HG03175 (cell line): Measurements from ENCODE around the gene RNF224.
"Not testable (repeated sequence)": the region's sequence is repeated elsewhere in the genome, so short reads cannot be mapped to it uniquely, and the experiment has no call there.

Source experiments
- ATAC-seq: cut with Tn5 transposase; IDR thresholded peaks from one replicate; pipeline ENCODE4 v1.9.1; 2021; ENCODE audit warnings: mild to moderate bottlenecking, moderate library complexity; ENCODE audit not compliant: unreplicated experiment

The RNF224 gene

GRCh38 chr9:137236936-137237421 lies 9.7 kb downstream of the RNF224 start:
- no peak for ATAC-seq

GRCh38 chr9:137237759-137238726 lies 10.7 kb downstream of the RNF224 start:
- no peak for ATAC-seq

DNA sequence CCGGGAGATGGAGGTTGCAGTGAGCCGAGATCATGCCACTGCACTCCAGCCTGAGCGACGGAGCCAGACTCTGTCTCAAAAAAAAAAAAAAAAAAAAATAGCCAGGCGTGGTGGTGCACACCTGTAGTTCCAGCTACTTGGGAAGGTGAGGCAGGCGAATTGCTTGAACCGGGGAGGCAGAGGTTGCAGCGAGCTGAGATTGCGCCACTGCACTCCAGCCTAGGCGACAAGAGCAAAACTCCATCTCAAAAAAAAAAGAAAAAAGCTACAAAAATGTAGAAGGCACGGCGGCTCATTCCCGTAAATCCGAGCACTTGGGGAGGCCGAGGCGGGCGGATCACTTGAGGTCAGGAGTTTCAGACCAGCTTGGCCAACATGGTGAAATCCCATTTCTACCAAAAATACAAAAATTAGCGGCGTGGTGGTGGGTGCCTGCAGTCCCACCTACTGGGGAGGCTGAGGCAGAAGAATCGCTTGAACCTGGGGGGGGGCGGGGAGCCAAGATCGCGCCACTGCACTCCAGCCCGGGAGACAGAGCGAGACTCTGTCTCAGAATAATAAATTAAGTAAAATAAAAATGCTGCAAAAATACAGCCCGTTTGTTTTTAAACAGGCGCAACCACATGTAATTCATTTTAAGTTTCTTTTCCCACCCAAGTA lies 12.4 kb downstream of the RNF224 start:
- ATAC-seq: not testable (repeated sequence)

DNA sequence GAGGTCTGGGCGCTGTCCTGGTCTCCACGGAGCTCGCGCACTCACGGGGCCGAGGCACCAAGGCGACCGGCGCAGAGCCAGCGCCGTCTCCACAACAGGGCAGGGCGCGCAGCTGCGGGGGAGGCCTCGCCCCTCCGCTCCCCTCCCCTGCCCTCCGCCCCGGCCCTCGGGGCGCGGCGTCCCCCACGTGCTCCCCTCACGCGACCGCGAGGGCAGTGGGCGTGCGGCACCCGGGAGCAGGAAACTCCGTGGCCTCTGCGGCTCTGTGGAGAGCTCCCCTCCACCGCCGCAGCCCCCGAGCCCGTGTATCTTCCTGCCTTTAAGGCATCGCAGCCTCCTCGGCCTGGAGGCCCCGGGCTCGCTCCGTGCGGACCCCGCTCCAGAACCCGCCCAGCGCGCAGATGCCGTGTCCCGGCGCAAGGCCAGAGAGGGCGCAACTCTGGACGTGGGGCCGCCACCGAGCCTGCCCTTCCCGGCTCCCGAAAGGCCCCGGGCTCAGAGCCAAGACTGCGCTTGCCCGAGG lies 13.1 kb downstream of the RNF224 start:
- ATAC-seq: peak; percentile 26

- peak; percentile 76 for ATAC-seq
These were observed 13.7 kb downstream of the RNF224 start, which contains the start of gene TUBB4B for GRCh38 chr9:137240841-137241489. TUBB4B (plus strand) TSS chr9:137241287; CDS start chr9:137241361, 74 bp downstream.

DNA sequence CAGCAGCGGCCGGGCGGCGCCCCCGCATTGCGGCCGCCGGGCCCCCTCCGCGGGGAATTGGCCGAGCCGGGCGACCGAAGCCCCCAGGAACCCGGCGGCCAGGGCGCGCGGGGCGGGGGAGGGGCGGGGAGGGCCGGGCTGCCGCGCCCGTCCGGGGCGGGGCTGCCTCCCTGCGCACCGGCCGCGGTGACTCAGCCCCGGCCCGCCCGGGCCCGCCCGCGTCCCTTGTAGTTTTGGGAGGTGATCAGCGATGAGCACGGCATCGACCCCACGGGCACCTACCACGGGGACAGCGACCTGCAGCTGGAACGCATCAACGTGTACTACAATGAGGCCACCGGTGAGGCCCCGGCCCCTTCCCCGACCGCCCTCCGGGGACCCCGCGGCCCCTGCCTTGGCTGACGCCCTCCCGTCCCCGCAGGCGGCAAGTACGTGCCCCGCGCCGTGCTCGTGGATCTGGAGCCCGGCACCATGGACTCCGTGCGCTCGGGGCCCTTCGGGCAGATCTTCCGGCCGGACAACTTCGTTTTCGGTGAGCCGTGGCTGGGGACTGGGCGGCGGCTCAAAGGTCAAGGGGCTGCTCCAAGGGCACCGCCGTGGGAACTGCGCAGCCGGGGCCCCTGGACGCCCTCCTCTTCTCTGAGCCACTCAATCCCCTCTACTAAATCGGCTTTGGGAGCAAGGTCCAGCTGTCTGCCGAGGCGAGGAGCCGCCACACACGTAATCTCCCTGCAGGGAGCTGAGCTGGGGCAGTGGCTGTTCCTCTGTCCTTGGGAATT lies 14.4 kb downstream of the RNF224 start:
- ATAC-seq: peak; percentile 5

DNA sequence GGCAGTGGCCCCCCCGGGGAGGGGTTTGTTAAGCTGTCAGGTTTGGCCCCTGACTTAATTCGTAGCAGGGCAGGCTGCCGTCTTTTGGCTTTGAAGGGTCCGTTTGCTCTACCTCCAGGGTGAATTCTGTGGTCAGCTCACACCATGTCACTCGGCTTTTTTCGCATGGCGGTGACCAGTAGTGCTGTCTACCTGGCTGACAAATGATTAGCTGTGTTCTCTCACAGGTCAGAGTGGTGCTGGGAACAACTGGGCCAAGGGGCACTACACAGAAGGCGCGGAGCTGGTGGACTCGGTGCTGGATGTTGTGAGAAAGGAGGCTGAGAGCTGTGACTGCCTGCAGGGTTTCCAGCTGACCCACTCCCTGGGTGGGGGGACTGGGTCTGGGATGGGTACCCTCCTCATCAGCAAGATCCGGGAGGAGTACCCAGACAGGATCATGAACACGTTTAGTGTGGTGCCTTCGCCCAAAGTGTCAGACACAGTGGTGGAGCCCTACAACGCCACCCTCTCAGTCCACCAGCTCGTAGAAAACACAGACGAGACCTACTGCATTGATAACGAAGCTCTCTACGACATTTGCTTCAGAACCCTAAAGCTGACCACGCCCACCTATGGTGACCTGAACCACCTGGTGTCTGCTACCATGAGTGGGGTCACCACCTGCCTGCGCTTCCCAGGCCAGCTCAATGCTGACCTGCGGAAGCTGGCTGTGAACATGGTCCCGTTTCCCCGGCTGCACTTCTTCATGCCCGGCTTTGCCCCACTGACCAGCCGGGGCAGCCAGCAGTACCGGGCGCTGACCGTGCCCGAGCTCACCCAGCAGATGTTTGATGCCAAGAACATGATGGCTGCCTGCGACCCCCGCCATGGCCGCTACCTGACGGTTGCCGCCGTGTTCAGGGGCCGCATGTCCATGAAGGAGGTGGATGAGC lies 15.2 kb downstream of the RNF224 start:
- ATAC-seq: no peak

DNA sequence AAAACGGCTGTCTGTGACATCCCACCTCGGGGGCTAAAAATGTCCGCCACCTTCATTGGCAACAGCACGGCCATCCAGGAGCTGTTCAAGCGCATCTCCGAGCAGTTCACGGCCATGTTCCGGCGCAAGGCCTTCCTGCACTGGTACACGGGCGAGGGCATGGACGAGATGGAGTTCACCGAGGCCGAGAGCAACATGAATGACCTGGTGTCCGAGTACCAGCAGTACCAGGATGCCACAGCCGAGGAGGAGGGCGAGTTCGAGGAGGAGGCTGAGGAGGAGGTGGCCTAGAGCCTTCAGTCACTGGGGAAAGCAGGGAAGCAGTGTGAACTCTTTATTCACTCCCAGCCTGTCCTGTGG lies 15.9 kb downstream of the RNF224 start:
- not testable (repeated sequence) for ATAC-seq

GRCh38 chr9:137243626-137244485 lies 16.6 kb downstream of the RNF224 start:
- no peak for ATAC-seq

- no peak for ATAC-seq
These were observed 17.5 kb downstream of the RNF224 start for GRCh38 chr9:137244486-137245449.

GRCh38 chr9:137245450-137246421 lies 18.4 kb downstream of the RNF224 start:
- no peak for ATAC-seq

- no peak for ATAC-seq
These were observed 20.0 kb downstream of the RNF224 start for GRCh38 chr9:137247135-137247915.

DNA sequence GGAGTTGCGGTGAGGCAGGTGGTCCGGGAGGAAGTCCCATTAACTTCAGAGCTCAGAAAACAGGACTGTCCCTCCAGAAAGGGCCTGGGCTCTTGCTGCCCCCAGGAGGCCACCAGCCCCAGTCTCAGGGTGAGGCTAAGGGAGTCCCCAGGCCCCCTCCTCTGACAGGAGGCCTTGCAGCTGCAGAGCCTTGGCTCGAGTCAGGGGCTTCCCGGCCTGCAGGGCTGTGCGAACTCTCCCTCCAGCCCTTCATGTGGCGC lies 20.5 kb downstream of the RNF224 start:
- ATAC-seq: no peak

DNA sequence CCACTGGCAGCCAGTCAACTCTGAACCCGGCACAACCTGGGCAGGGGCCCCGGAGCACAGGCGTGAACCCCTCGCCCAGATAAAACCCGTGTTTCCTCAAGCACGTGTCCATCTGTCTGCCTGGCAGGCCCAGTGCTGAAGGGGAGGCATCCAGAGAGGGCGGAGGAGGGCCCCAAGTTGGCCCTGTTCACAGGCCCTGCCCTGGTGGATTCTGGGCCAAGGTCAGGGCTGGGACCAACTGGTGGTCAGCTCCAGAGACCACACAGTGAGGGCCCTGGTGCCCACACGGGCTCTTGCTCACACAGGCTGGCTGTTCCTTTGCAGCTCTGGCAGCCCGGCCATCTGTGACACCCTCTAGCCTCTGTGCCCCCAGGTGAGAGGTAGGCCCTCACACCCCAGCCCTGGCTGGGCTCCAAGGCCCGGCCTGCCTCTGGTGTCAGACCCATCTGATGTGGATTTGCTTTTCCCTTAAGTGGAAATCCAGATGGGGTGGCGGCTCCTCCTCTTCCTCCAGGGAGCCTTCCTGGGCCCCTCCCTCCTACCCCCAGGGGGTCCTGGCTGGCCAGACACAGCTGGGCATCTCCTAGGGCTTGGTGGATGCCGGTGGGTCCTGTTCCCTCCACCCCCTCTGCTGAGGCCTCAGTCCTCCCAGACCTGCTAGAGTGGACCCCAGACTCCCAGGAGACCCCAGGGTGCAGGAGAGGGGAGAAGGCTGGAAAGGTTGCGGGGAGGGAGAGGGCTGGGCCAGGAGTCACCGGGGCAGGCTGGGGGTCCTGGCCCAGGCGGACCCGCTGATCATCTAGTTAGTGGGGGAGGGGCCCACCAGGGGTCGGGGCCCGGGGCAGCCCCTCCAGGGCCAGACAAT lies 23.3 kb downstream of the RNF224 start:
- ATAC-seq: no peak

DNA sequence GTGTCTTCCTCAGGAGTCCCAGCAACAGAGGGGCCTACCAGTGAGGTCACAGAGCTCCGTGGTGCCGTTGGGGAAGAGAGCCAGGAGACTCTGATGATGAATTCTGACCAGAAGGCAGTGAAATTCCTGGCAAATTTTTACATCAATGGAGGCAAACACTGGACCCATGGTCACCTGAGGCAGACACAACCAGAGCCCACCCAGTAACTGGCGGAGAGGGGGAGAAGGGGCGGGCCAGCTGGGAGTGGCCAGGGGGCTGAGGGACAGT lies 23.8 kb downstream of the RNF224 start, which contains the start of gene STPG3:
TSS of gene STPG3 (plus strand) at position 93 of the 268 bp plus-strand sequence. CDS start at position 94, 1 bp downstream.
- ATAC-seq: no peak
